ENCODE measurements around the gene SERGEF.

DNA sequence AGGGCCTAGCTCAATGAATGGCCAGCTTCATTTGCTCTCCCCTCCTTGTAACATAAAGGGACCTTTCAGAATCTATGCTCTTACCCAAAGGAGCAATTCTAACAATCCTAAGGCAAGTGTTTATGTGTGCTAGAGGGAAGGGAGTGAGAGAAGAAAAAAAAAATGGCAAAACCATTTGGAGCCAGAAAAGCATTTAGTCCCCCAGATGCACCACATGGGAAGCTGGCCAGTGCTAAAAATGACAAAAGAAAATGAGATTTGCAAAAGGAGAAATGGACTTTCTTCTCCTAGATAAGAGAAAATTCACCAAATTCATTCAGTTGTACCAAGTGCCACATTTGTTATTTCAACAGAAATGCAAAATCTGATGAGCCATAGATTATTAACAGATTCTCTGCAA is 52.8 kb downstream of the SERGEF start:
- TF ChIP-seq, protein P1, sequence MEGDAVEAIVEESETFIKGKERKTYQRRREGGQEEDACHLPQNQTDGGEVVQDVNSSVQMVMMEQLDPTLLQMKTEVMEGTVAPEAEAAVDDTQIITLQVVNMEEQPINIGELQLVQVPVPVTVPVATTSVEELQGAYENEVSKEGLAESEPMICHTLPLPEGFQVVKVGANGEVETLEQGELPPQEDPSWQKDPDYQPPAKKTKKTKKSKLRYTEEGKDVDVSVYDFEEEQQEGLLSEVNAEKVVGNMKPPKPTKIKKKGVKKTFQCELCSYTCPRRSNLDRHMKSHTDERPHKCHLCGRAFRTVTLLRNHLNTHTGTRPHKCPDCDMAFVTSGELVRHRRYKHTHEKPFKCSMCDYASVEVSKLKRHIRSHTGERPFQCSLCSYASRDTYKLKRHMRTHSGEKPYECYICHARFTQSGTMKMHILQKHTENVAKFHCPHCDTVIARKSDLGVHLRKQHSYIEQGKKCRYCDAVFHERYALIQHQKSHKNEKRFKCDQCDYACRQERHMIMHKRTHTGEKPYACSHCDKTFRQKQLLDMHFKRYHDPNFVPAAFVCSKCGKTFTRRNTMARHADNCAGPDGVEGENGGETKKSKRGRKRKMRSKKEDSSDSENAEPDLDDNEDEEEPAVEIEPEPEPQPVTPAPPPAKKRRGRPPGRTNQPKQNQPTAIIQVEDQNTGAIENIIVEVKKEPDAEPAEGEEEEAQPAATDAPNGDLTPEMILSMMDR (IDR thresholded peaks at IDR 0.05 in 8 of 11, conservative IDR thresholded peaks at IDR 0.05 in 3 of 11), result no peak
- no peak for TF ChIP-seq POLR2A (IDR thresholded peaks at IDR 0.05)

All from spleen (tissue), 7 donors.